Thoracic aorta (tissue), 2 donors: ENCODE data around the gene QRICH2. TPM values are rescaled to one million over a fixed set of nuclear protein-coding genes. Genes with fewer than 3 reads are reported as not detected.

Experiments
- ATAC-seq: fragments of 150-250 bp; one replicate; pipeline ENCODE4 v1.8.0; 2017; ENCODE audit warnings: low read depth; ENCODE audit not compliant: insufficient number of reproducible peaks, low FRiP score
- DNase-seq: peaks from one replicate; pipeline ENCODE4 v3.0.0-alpha.2; 2020; ENCODE audit warnings: low spot score
- H3K27ac ChIP-seq, 2 donors: fragments of 200-600 bp; sonication (generic); 1 replicate in 1 of 2; 2 replicates in 1 of 2; pipeline ENCODE4 v1.5.1; 2016; ENCODE audit warnings: mild to moderate bottlenecking in 2 of 2, moderate library complexity in 2 of 2
- H3K27me3 ChIP-seq: fragments of 200-600 bp; sonication (generic); replicated peaks from 2 replicates; pipeline ENCODE4 v1.6.0; 2016; ENCODE audit warnings: mild to moderate bottlenecking; ENCODE audit not compliant: insufficient read depth
- H3K36me3 ChIP-seq: fragments of 200-600 bp; sonication (generic); one replicate; pipeline ENCODE4 v1.5.1; 2016
- H3K4me1 ChIP-seq, 2 donors: fragments of 200-600 bp; sonication (generic); 1 replicate in 1 of 2; 2 replicates in 1 of 2; pipeline versions ENCODE4 v1.5.1 to v1.6.0; 2016; ENCODE audit warnings: low read depth in 2 of 2, mild to moderate bottlenecking in 1 of 2; ENCODE audit not compliant: control insufficient read depth in 1 of 2
- H3K4me3 ChIP-seq: fragments of 200-600 bp; sonication (generic); 2 replicates; pipeline ENCODE4 v1.5.1; 2016; ENCODE audit warnings: mild to moderate bottlenecking
- H3K9me3 ChIP-seq: fragments of 200-600 bp; sonication (generic); 2 replicates; pipeline ENCODE4 v1.5.1; 2016
- CTCF ChIP-seq: fragments of 200-600 bp; sonication (generic); IDR thresholded peaks from one replicate; pipeline ENCODE4 v1.5.1; 2019; ENCODE audit warnings: antibody characterized with exemption
- total RNA-seq, 2 donors: library from RNA; depleted of rRNA; stranded (reverse); fragments of >200 nt; gene quantifications; one replicate each; pipeline versions ENCODE4 v1.1.0 to v1.2.3, GENCODE V29; 2016

Gene QRICH2
- total RNA-seq, 2 donors from 2014 or later, result 6.1 to 6.9 TPM

GRCh38 chr17:76240461-76241203 lies 67.4 kb downstream of the QRICH2 start, which contains the start of gene RNF157:
Gene RNF157, minus strand, starts transcription at chr17:76240493. Its CDS starts 253 bp downstream, at chr17:76240240.
- no peaks in the 10 kb centered on the region for H3K36me3 ChIP-seq
- no peak for TF ChIP-seq CTCF
- ATAC-seq (peak; percentile 58), DNase-seq (no peak)
- peak within 1 kb of the TSS; percentile 83 for H3K4me3 ChIP-seq
- H3K4me1 ChIP-seq, result peaks cover 9 to 18% of the 10 kb centered on the region in 2 donors
- H3K9me3 ChIP-seq, result no peaks in the 10 kb centered on the region
- no peak within 1 kb of the TSS for H3K27ac ChIP-seq
- H3K27me3 ChIP-seq, result no peaks in the 10 kb centered on the region

- Histone ChIP-seq H3K4me1 (peaks cover 9 to 18% of the 10 kb centered on the region in 2 donors), H3K4me3 (peak overlapping the region; percentile 63), H3K36me3 (no peaks in the 10 kb centered on the region), H3K27ac (no peak overlapping the region), H3K9me3 (no peaks in the 10 kb centered on the region), H3K27me3 (no peaks in the 10 kb centered on the region)
- no peak for TF ChIP-seq CTCF
- DNase-seq, result no peak
- ATAC-seq, result no peak
These were observed 68.4 kb downstream of the QRICH2 start for GRCh38 chr17:76239538-76240274.

- no peaks in the 10 kb centered on the region for H3K27me3 ChIP-seq
- H3K27ac ChIP-seq, result no peak overlapping the region
- no peak overlapping the region for H3K4me3 ChIP-seq
- H3K36me3 ChIP-seq, result no peaks in the 10 kb centered on the region
- ATAC-seq (no peak), DNase-seq (no peak)
- no peaks in the 10 kb centered on the region for H3K9me3 ChIP-seq
- TF ChIP-seq CTCF, result no peak
- H3K4me1 ChIP-seq, result peaks cover 9 to 18% of the 10 kb centered on the region in 2 donors
These were observed 69.1 kb downstream of the QRICH2 start for GRCh38 chr17:76238847-76239537.

GRCh38 chr17:76237859-76238313 lies 70.2 kb downstream of the QRICH2 start:
- no peak for DNase-seq
- no peak overlapping the region for H3K27ac ChIP-seq
- H3K36me3 ChIP-seq, result no peaks in the 10 kb centered on the region
- no peak for ATAC-seq
- peaks cover 9 to 18% of the 10 kb centered on the region in 2 donors for H3K4me1 ChIP-seq
- TF ChIP-seq CTCF, result no peak
- no peaks in the 10 kb centered on the region for H3K9me3 ChIP-seq
- no peaks in the 10 kb centered on the region for H3K27me3 ChIP-seq
- H3K4me3 ChIP-seq, result no peak overlapping the region

- ATAC-seq (no peak), DNase-seq (no peak)
- no peaks in the 10 kb centered on the region for H3K27me3 ChIP-seq
- H3K36me3 ChIP-seq, result no peaks in the 10 kb centered on the region
- H3K4me1 ChIP-seq, result peaks cover 9 to 17% of the 10 kb centered on the region in 2 donors
- no peak overlapping the region for H3K4me3 ChIP-seq
- H3K9me3 ChIP-seq, result no peaks in the 10 kb centered on the region
- no peak for TF ChIP-seq CTCF
- H3K27ac ChIP-seq, result no peak overlapping the region
These were observed 71.5 kb downstream of the QRICH2 start for GRCh38 chr17:76236603-76237002.
